H9 (cell line): ENCODE results near the gene TWSG1. TPM values are rescaled to one million over a fixed set of nuclear protein-coding genes. Genes with fewer than 3 reads are reported as not detected.

Experiments
- DNase-seq: peaks from one replicate; pipeline ENCODE4 v3.0.0-alpha.2; 2017
- H2AFZ ChIP-seq: one replicate; pipeline ENCODE4 v1.6.1; 2013; ENCODE audit warnings: mild to moderate bottlenecking, low read length, control low read depth, moderate library complexity
- H2AK5ac ChIP-seq: 2 replicates; pipeline ENCODE4 v1.6.1; 2013; ENCODE audit warnings: low read length, control low read depth, mixed read lengths; ENCODE audit not compliant: insufficient read length
- H2BK120ac ChIP-seq: one replicate; pipeline ENCODE4 v1.6.1; 2013; ENCODE audit warnings: low read depth, mild to moderate bottlenecking, low read length, control low read depth, inconsistent platforms; ENCODE audit not compliant: poor library complexity, severe bottlenecking
- H2BK12ac ChIP-seq: 2 replicates; pipeline ENCODE4 v1.6.1; 2013; ENCODE audit warnings: low read length, control low read depth, mixed read lengths, low read depth; ENCODE audit not compliant: insufficient read length
- H2BK15ac ChIP-seq: 2 replicates; pipeline ENCODE4 v1.6.1; 2013; ENCODE audit warnings: low read depth, low read length, control low read depth
- H2BK20ac ChIP-seq: one replicate; pipeline ENCODE4 v1.6.1; 2013; ENCODE audit warnings: low read depth, mild to moderate bottlenecking, low read length, control low read depth, inconsistent platforms; ENCODE audit not compliant: poor library complexity, severe bottlenecking
- H2BK5ac ChIP-seq: 2 replicates; pipeline ENCODE4 v1.6.1; 2013; ENCODE audit warnings: low read length, control low read depth, mixed read lengths; ENCODE audit not compliant: insufficient read length
- H3K14ac ChIP-seq: 2 replicates; pipeline ENCODE4 v1.6.1; 2013; ENCODE audit warnings: low read length, control low read depth; ENCODE audit not compliant: insufficient read depth
- H3K18ac ChIP-seq: 2 replicates; pipeline ENCODE4 v1.6.1; 2013; ENCODE audit warnings: low read depth, mild to moderate bottlenecking, mixed read lengths, low read length, control low read depth; ENCODE audit not compliant: insufficient read length
- H3K23ac ChIP-seq: 2 replicates; pipeline ENCODE4 v1.6.1; 2013; ENCODE audit warnings: low read length, control low read depth, mixed read lengths, low read depth; ENCODE audit not compliant: insufficient read length
- H3K23me2 ChIP-seq: 2 replicates; pipeline ENCODE4 v1.6.1; 2013; ENCODE audit warnings: low read depth, mild to moderate bottlenecking, mixed read lengths, low read length, control low read depth; ENCODE audit not compliant: insufficient read length, poor library complexity, severe bottlenecking
- H3K27ac ChIP-seq: 2 replicates; pipeline ENCODE4 v1.5.1; 2013; ENCODE audit warnings: low read length, control low read depth, mixed read lengths, low read depth; ENCODE audit not compliant: insufficient read length
- H3K27me3 ChIP-seq: 2 replicates; pipeline ENCODE4 v1.6.1; 2013; ENCODE audit warnings: low read length, control low read depth, inconsistent platforms; ENCODE audit not compliant: insufficient read depth
- H3K4ac ChIP-seq: 2 replicates; pipeline ENCODE4 v1.6.1; 2013; ENCODE audit warnings: low read depth, mild to moderate bottlenecking, control low read depth, inconsistent platforms, low read length, moderate library complexity
- H3K4me1 ChIP-seq: 2 replicates; pipeline ENCODE4 v1.6.1; 2013; ENCODE audit warnings: low read length, control low read depth, inconsistent platforms; ENCODE audit not compliant: insufficient read depth
- H3K4me2 ChIP-seq: 2 replicates; pipeline ENCODE4 v1.6.1; 2013; ENCODE audit warnings: low read length, control low read depth, mixed read lengths; ENCODE audit not compliant: insufficient read length, insufficient read depth
- H3K56ac ChIP-seq: 2 replicates; pipeline ENCODE4 v1.6.1; 2013; ENCODE audit warnings: low read depth, mild to moderate bottlenecking, mixed read lengths, low read length, control low read depth; ENCODE audit not compliant: insufficient read length
- H3K79me1 ChIP-seq: 2 replicates; pipeline ENCODE4 v1.6.1; 2013; ENCODE audit warnings: low read depth, mild to moderate bottlenecking, moderate library complexity, low read length, control low read depth, inconsistent platforms; ENCODE audit not compliant: insufficient read depth, poor library complexity, severe bottlenecking
- H3K79me2 ChIP-seq: 2 replicates; pipeline ENCODE4 v1.6.1; 2013; ENCODE audit warnings: low read length, control low read depth, inconsistent platforms; ENCODE audit not compliant: insufficient read depth
- H3K9ac ChIP-seq: 2 replicates; pipeline ENCODE4 v1.6.1; 2013; ENCODE audit warnings: low read length, control low read depth, mixed read lengths; ENCODE audit not compliant: insufficient read length; ENCODE audit errors: extremely low read depth
- H3K9me3 ChIP-seq: one replicate; pipeline ENCODE4 v1.6.1; 2013; ENCODE audit warnings: low read depth, low read length, inconsistent platforms; ENCODE audit not compliant: control insufficient read depth
- H3T11ph ChIP-seq: one replicate; pipeline ENCODE4 v1.6.1; 2013; ENCODE audit warnings: mild to moderate bottlenecking, low read length, control low read depth, inconsistent platforms
- H4K20me1 ChIP-seq: one replicate; pipeline ENCODE4 v1.6.1; 2013; ENCODE audit not compliant: control insufficient read depth, insufficient read length, insufficient read depth
- H4K5ac ChIP-seq: 2 replicates; pipeline ENCODE4 v1.6.1; 2013; ENCODE audit warnings: low read depth, mild to moderate bottlenecking, mixed read lengths, low read length, control low read depth; ENCODE audit not compliant: insufficient read length
- H4K8ac ChIP-seq: replicated peaks from 2 replicates; pipeline ENCODE4 v1.6.1; 2013; ENCODE audit warnings: low read length, control low read depth, mixed read lengths, low read depth; ENCODE audit not compliant: insufficient read length
- H4K91ac ChIP-seq: 2 replicates; pipeline ENCODE4 v1.6.1; 2013; ENCODE audit warnings: low read depth, mild to moderate bottlenecking, moderate library complexity, mixed read lengths, low read length, control low read depth; ENCODE audit not compliant: insufficient read length
- H3K27ac Mint-ChIP-seq, 3 experiments: 2 replicates in 2 of 3; 3 replicates in 1 of 3; pipeline ENCODE4 v1.8.0; 2020 to 2021; ENCODE audit warnings: mixed read lengths in 3 of 3, mild to moderate bottlenecking in 1 of 3, moderate library complexity in 1 of 3
- H3K27me3 Mint-ChIP-seq: 2 replicates; pipeline ENCODE4 v1.8.0; 2021; ENCODE audit warnings: low read depth, mild to moderate bottlenecking, moderate library complexity, mixed read lengths
- H3K36me3 Mint-ChIP-seq, 3 experiments: 2 replicates in 2 of 3; 3 replicates in 1 of 3; pipeline ENCODE4 v1.8.0; 2020 to 2021; ENCODE audit warnings: low read depth in 3 of 3, mixed read lengths in 3 of 3; ENCODE audit not compliant: insufficient read depth in 1 of 3
- H3K4me1 Mint-ChIP-seq, 2 experiments: 2 replicates each; pipeline ENCODE4 v1.8.0; 2020; ENCODE audit warnings: mixed read lengths in 2 of 2
- H3K4me3 Mint-ChIP-seq, 2 experiments: 2 replicates in 1 of 2; 3 replicates in 1 of 2; pipeline ENCODE4 v1.8.0; 2020 to 2021; ENCODE audit warnings: mild to moderate bottlenecking in 2 of 2, mixed read lengths in 2 of 2, moderate library complexity in 1 of 2
- H3K9me3 Mint-ChIP-seq, 2 experiments: 2 replicates in 1 of 2; 3 replicates in 1 of 2; pipeline ENCODE4 v1.8.0; 2020; ENCODE audit warnings: mild to moderate bottlenecking in 2 of 2, mixed read lengths in 2 of 2, moderate library complexity in 1 of 2
- WGBS: extraction: QIAGEN DNeasy Blood & Tissue Kit; methylation state at CpG from one replicate; pipeline ENCODE4 v1.1.7; 2013; ENCODE audit warnings: missing lambda C conversion rate, low lambda C conversion rate, mixed read lengths; ENCODE audit not compliant: insufficient read length; ENCODE audit errors: extremely low coverage; 5-methylcytosine and 5-hydroxymethylcytosine counted together
- total RNA-seq: library from RNA; stranded (reverse); gene quantifications from 2 replicates; pipeline ENCODE4 v1.2.1, GENCODE V29; 2021
- TF ChIP-seq, protein P1 (sequence below): fragments of 200-600 bp; sonication (generic); conservative IDR thresholded peaks from 3 replicates; pipeline ENCODE4 v1.8.0; 2021; ENCODE audit warnings: antibody characterized with exemption, mild to moderate bottlenecking

TWSG1 gene
- total RNA-seq, 1 experiment from 2014 or later: 25.7 TPM

DNA sequence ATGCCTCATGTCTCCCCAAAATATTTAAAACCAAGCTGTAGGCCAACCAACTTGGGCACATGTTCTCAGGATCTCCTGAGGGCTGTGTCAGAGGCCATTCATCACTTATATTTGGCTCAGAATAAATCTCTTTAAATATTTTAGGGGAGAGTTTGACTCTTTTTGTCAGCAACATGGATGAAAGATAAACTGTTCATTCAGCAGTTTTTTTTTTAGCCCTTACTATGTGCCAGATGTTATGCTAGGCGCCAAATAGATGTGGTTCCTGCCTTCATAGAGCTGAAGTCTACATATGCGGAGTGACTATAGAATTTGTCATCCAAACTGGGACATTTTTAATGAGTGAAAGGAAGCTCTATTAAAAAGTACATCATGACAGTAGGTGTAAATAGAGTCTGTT is 42.5 kb upstream of the TWSG1 start:
- Mint-ChIP-seq H3K4me3 (no peak overlapping the region), H3K4me1 (no peaks in the 10 kb centered on the region; a peak in 1 of 4 replicates), H3K9me3 (peaks cover 54 to 64% of the 10 kb centered on the region in 2 experiments), H3K27me3 (no peaks in the 10 kb centered on the region), H3K36me3 (peaks cover 26 to 52% (median 36%) of the 10 kb centered on the region in 3 experiments), H3K27ac (no peak overlapping the region)
- no peak overlapping the region for H2AK5ac ChIP-seq
- no peak overlapping the region for H2BK5ac ChIP-seq
- no peak overlapping the region for H2AFZ ChIP-seq
- H3K23ac ChIP-seq: no peak overlapping the region
- H3K27ac ChIP-seq: no peak overlapping the region
- H4K91ac ChIP-seq: no peak overlapping the region
- no peak overlapping the region for H2BK12ac ChIP-seq
- no peak overlapping the region for H3K14ac ChIP-seq
- no peak overlapping the region for H3K9ac ChIP-seq
- H3K4me1 ChIP-seq: no peaks in the 10 kb centered on the region
- no peaks in the 10 kb centered on the region for H3K79me1 ChIP-seq
- H3K79me2 ChIP-seq: no peaks in the 10 kb centered on the region
- H2BK120ac ChIP-seq: no peak overlapping the region
- H3K4me2 ChIP-seq: no peak overlapping the region
- no peaks in the 10 kb centered on the region for H3K23me2 ChIP-seq
- no peak overlapping the region for H2BK20ac ChIP-seq
- peaks cover 14% of the 10 kb centered on the region for H3K9me3 ChIP-seq
- no peak overlapping the region for H3K56ac ChIP-seq
- no peak overlapping the region for H2BK15ac ChIP-seq
- WGBS: no CpG with 5 or more reads among the region's 2 CpGs
- no peak overlapping the region for H4K8ac ChIP-seq
- TF ChIP-seq, protein P1, sequence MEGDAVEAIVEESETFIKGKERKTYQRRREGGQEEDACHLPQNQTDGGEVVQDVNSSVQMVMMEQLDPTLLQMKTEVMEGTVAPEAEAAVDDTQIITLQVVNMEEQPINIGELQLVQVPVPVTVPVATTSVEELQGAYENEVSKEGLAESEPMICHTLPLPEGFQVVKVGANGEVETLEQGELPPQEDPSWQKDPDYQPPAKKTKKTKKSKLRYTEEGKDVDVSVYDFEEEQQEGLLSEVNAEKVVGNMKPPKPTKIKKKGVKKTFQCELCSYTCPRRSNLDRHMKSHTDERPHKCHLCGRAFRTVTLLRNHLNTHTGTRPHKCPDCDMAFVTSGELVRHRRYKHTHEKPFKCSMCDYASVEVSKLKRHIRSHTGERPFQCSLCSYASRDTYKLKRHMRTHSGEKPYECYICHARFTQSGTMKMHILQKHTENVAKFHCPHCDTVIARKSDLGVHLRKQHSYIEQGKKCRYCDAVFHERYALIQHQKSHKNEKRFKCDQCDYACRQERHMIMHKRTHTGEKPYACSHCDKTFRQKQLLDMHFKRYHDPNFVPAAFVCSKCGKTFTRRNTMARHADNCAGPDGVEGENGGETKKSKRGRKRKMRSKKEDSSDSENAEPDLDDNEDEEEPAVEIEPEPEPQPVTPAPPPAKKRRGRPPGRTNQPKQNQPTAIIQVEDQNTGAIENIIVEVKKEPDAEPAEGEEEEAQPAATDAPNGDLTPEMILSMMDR: no peak
- no peak overlapping the region for H3T11ph ChIP-seq
- no peak overlapping the region for H3K4ac ChIP-seq
- H3K18ac ChIP-seq: no peak overlapping the region
- no peaks in the 10 kb centered on the region for H3K27me3 ChIP-seq
- no peaks in the 10 kb centered on the region for H4K20me1 ChIP-seq
- DNase-seq: no peak
- no peak overlapping the region for H4K5ac ChIP-seq
